SHP77 treated with DMSO at 0.1 percent for 48 hours (cell line): ENCODE measurements around the gene C4orf17.

Source experiments
- DNase-seq: peaks from one replicate; lab custom pipeline; 2025; lab: John Stamatoyannopoulos, UW

Gene C4orf17

GRCh38 chr4:99536848-99537247 is 26.0 kb downstream of the C4orf17 start:
- no peak for DNase-seq

GRCh38 chr4:99537674-99538073 is 26.9 kb downstream of the C4orf17 start:
- DNase-seq = no peak

GRCh38 chr4:99540277-99540939 is 29.6 kb downstream of the C4orf17 start:
- DNase-seq = no peak

GRCh38 chr4:99552872-99553271 is 42.1 kb downstream of the C4orf17 start:
- no peak for DNase-seq

- peak; percentile 58 for DNase-seq
These were observed 52.7 kb downstream of the C4orf17 start, which contains the start of gene TRMT10A for GRCh38 chr4:99563310-99564186. Gene TRMT10A, minus strand, starts transcription at chr4:99564039. Its CDS starts 4,701 bp downstream, at chr4:99559338.

GRCh38 chr4:99564921-99565320 is 54.1 kb downstream of the C4orf17 start:
- peak; percentile 42 for DNase-seq

GRCh38 chr4:99571883-99572282 is 61.1 kb downstream of the C4orf17 start:
- no peak for DNase-seq

- DNase-seq = peak; percentile 44
These were observed 61.9 kb downstream of the C4orf17 start for GRCh38 chr4:99572527-99573240.

- peak; percentile 42 for DNase-seq
These were observed 63.0 kb downstream of the C4orf17 start for GRCh38 chr4:99573735-99574368.

- DNase-seq = no peak
These were observed 63.9 kb downstream of the C4orf17 start, which contains the start of gene MTTP for GRCh38 chr4:99574530-99575324. Gene MTTP, plus strand, starts transcription at chr4:99574824. Its CDS starts 86 bp downstream, at chr4:99574910.

GRCh38 chr4:99578714-99579113 is 67.9 kb downstream of the C4orf17 start:
- no peak for DNase-seq

- DNase-seq = no peak
These were observed 74.7 kb downstream of the C4orf17 start for GRCh38 chr4:99585516-99585915.

GRCh38 chr4:99586322-99586721 is 75.5 kb downstream of the C4orf17 start:
- DNase-seq = no peak

- DNase-seq = no peak
These were observed 76.0 kb downstream of the C4orf17 start for GRCh38 chr4:99586797-99587196.

GRCh38 chr4:99587309-99587708 is 76.5 kb downstream of the C4orf17 start:
- no peak for DNase-seq

- no peak for DNase-seq
These were observed 77.0 kb downstream of the C4orf17 start for GRCh38 chr4:99587803-99588202.

GRCh38 chr4:99591757-99592156 is 80.9 kb downstream of the C4orf17 start:
- DNase-seq = no peak
